ENCODE results near the gene ACAT2.

ACAT2 gene

DNA sequence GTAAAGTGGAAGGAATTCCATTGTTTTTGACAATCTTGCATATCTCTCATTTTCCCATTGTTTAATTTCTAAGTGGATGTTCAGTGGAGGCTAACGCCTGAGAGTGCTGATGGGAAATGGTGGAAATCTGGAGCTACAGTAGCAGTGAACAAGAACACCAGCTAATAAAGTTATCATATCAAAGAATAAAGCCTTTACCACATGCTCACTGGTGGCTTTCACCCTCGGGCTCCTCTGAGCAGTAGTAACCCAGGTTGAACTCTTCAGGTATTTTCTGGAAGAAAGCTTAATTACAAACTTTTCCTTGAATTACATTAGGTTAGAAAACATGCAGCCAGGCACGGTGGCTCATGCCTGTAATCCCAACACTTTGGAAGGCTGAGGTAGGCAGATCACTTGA, 10.4 kb upstream of the ACAT2 start:
- no peaks in the 10 kb centered on the region for H3K4me1 Mint-ChIP-seq (ENCODE audit: low read depth)
- H3K27me3 Mint-ChIP-seq, result no peaks in the 10 kb centered on the region
- no peak overlapping the region for H3K27ac Mint-ChIP-seq
- no peak overlapping the region for H3K4me3 Mint-ChIP-seq
- H3K9me3 Mint-ChIP-seq (ENCODE audit: low read depth), result no peaks in the 10 kb centered on the region
- peaks cover 3% of the 10 kb centered on the region for H3K36me3 Mint-ChIP-seq

GRCh38 chr6:159753081-159753872, 8.6 kb upstream of the ACAT2 start:
- Mint-ChIP-seq H3K4me1 (ENCODE audit: low read depth) (no peaks in the 10 kb centered on the region), H3K27me3 (no peaks in the 10 kb centered on the region), H3K27ac (peak overlapping the region; percentile 43), H3K36me3 (peaks cover 3% of the 10 kb centered on the region), H3K4me3 (no peak overlapping the region), H3K9me3 (ENCODE audit: low read depth) (no peaks in the 10 kb centered on the region)

GRCh38 chr6:159754401-159754800, 7.4 kb upstream of the ACAT2 start:
- peaks cover 5% of the 10 kb centered on the region for H3K36me3 Mint-ChIP-seq
- H3K4me3 Mint-ChIP-seq, result no peak overlapping the region

GRCh38 chr6:159754959-159755914, 6.6 kb upstream of the ACAT2 start:
- Mint-ChIP-seq H3K27ac (peak overlapping the region; percentile 36), H3K27me3 (no peaks in the 10 kb centered on the region), H3K4me3 (no peak overlapping the region), H3K36me3 (peaks cover 8% of the 10 kb centered on the region), H3K9me3 (ENCODE audit: low read depth) (no peaks in the 10 kb centered on the region), H3K4me1 (ENCODE audit: low read depth) (peaks cover 10% of the 10 kb centered on the region)

More at GRCh38 chr6:159754401-159754800, 7.4 kb upstream of the ACAT2 start:
- no peaks in the 10 kb centered on the region for H3K27me3 Mint-ChIP-seq
- H3K4me1 Mint-ChIP-seq (ENCODE audit: low read depth), result peaks cover 4% of the 10 kb centered on the region
- no peaks in the 10 kb centered on the region for H3K9me3 Mint-ChIP-seq (ENCODE audit: low read depth)
- H3K27ac Mint-ChIP-seq, result no peak overlapping the region

DNA sequence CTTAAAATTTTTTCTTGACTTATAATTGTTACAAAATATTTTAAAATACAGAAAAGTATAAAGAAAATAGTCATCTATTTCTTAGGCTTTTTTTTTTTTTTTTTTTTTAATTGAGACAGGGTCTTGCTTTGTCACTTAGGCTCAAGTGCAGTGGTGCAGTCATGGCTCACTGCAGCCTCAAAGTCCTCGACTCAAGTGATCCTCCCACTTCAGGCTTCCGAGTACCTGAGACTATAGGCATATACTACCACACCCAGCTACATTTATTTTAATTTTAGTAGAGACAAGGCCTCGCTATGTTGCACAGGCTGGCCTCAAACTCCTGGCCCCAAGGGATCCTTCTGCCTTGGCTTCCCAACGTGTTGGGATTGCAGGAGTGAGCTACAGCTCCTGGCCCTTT, 5.3 kb upstream of the ACAT2 start:
- H3K4me3 Mint-ChIP-seq, result no peak overlapping the region
- H3K9me3 Mint-ChIP-seq (ENCODE audit: low read depth), result no peaks in the 10 kb centered on the region
- peaks cover 8% of the 10 kb centered on the region for H3K36me3 Mint-ChIP-seq
- H3K4me1 Mint-ChIP-seq (ENCODE audit: low read depth), result peaks cover 19% of the 10 kb centered on the region
- peak overlapping the region; percentile 66 for H3K27ac Mint-ChIP-seq
- H3K27me3 Mint-ChIP-seq, result no peaks in the 10 kb centered on the region

DNA sequence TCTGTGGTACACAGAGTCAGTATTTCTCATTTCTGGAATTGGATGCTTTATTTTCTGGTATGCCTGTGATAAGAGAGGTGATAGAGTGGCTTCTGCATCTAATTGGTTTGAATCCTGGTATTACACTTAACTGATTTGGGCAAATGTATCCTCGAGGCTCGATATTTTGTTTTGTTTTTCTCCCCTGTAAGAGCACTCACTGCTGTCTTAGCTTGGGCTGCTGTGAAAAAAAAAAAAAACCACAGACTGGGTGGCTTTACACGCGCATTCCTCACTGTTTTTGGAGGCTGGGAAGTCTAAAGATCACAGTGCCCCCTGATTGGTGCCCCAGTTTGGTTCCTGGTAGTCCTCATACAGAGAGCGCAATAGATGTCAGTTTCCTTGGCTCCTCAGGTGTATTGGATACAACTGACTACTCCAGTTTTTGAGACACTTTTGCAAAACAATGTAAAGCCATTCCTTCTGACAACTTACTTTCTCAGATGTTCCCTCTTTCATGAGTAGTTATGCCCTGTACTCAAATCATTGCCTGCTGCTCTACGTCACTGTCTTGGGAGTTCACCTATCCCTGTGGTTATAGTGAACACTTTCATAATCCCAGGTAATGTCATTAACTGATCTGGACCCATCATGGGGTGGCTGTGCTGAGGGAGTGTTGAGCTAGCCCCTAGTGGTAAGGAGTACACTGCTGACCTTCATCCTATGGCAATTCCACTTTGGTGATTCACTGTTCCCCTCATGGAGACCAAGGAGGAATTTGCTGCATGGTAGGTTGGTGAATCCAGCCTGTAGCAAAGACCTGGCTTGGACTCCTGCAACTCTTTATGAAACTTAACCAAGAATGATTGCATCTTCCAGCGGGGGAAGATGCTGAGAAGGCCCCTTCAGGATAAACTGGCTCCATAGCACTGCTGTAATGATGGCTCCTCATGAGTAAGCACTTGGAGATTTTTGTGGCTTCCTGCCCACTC, 3.5 kb upstream of the ACAT2 start:
- Mint-ChIP-seq H3K4me1 (ENCODE audit: low read depth) (peaks cover 24% of the 10 kb centered on the region), H3K27me3 (no peaks in the 10 kb centered on the region), H3K4me3 (no peak overlapping the region), H3K27ac (peak overlapping the region; percentile 61), H3K36me3 (peaks cover 8% of the 10 kb centered on the region), H3K9me3 (ENCODE audit: low read depth) (no peaks in the 10 kb centered on the region)

DNA sequence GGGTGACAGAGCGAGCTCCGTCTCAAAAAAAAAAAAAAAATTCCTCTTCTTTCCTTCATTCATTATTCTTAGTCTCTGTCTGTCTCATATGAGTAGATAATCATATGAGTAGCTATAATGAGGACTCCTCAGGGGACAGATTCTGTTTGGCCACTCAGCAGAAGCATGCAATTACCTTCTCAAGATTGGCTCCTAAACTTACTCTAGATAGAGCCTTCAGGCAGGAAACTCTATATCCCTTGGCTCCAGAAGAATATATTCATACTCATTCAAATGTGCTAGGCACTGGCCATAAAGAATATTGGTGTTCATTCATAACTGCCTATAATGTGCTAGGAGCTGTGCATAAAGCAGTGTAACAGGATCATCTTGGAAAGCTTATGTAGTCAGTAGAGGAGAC, 2.2 kb upstream of the ACAT2 start:
- Mint-ChIP-seq H3K27ac (peak overlapping the region; percentile 72), H3K27me3 (no peaks in the 10 kb centered on the region), H3K9me3 (ENCODE audit: low read depth) (no peaks in the 10 kb centered on the region), H3K4me1 (ENCODE audit: low read depth) (peaks cover 26% of the 10 kb centered on the region), H3K4me3 (peak overlapping the region; percentile 64), H3K36me3 (peaks cover 8% of the 10 kb centered on the region)

DNA sequence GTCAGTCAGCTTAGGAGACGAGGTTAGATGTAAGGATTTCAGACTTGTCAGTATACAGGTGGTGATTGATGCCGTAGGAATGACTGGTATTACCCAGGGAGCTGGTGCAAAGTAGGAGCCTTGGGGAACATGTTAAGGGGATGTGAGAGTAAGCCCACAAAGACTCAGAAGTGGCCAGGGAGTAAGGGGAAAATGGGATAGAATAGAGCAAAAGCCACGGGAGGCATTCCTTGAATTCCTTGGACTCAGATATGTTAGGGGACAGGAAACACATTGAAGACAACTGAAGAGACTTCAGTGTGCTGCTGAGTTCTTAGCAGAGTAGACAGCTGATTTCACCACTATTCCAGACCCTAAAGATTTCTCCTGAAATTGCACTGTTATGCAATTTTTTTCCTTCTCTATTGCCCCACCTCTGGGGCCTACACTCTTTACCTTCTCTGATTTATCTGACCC, 1.2 kb upstream of the ACAT2 start:
- Mint-ChIP-seq H3K4me3 (peak overlapping the region; percentile 94), H3K27ac (peak overlapping the region; percentile 95), H3K9me3 (ENCODE audit: low read depth) (no peaks in the 10 kb centered on the region), H3K27me3 (no peaks in the 10 kb centered on the region), H3K36me3 (peaks cover 7% of the 10 kb centered on the region), H3K4me1 (ENCODE audit: low read depth) (peaks cover 28% of the 10 kb centered on the region)

GRCh38 chr6:159761129-159761872, 544 bp upstream of the ACAT2 start:
- peaks cover 28% of the 10 kb centered on the region for H3K4me1 Mint-ChIP-seq (ENCODE audit: low read depth)
- H3K27ac Mint-ChIP-seq, result peak overlapping the region; percentile 95
- peaks cover 7% of the 10 kb centered on the region for H3K36me3 Mint-ChIP-seq
- H3K4me3 Mint-ChIP-seq, result peak overlapping the region; percentile 94
- H3K27me3 Mint-ChIP-seq, result no peaks in the 10 kb centered on the region
- H3K9me3 Mint-ChIP-seq (ENCODE audit: low read depth), result no peaks in the 10 kb centered on the region

- peaks cover 28% of the 10 kb centered on the region for H3K4me1 Mint-ChIP-seq (ENCODE audit: low read depth)
- H3K36me3 Mint-ChIP-seq, result peaks cover 10% of the 10 kb centered on the region
- peak overlapping the region; percentile 94 for H3K4me3 Mint-ChIP-seq
- H3K27me3 Mint-ChIP-seq, result no peaks in the 10 kb centered on the region
- H3K27ac Mint-ChIP-seq, result peak overlapping the region; percentile 91
- H3K9me3 Mint-ChIP-seq (ENCODE audit: low read depth), result no peaks in the 10 kb centered on the region
Observed at GRCh38 chr6:159762681-159763293, 942 bp downstream of the ACAT2 start.

GRCh38 chr6:159766906-159767305, 5.1 kb downstream of the ACAT2 start:
- Mint-ChIP-seq H3K9me3 (ENCODE audit: low read depth) (no peaks in the 10 kb centered on the region), H3K27ac (no peak overlapping the region), H3K36me3 (peaks cover 17% of the 10 kb centered on the region), H3K4me1 (ENCODE audit: low read depth) (peaks cover 10% of the 10 kb centered on the region), H3K27me3 (no peaks in the 10 kb centered on the region), H3K4me3 (no peak overlapping the region)

GRCh38 chr6:159769470-159769869, 7.6 kb downstream of the ACAT2 start:
- no peaks in the 10 kb centered on the region for H3K27me3 Mint-ChIP-seq
- H3K9me3 Mint-ChIP-seq (ENCODE audit: low read depth), result no peaks in the 10 kb centered on the region
- peaks cover 5% of the 10 kb centered on the region for H3K4me1 Mint-ChIP-seq (ENCODE audit: low read depth)
- H3K27ac Mint-ChIP-seq, result no peak overlapping the region
- H3K4me3 Mint-ChIP-seq, result no peak overlapping the region
- peaks cover 19% of the 10 kb centered on the region for H3K36me3 Mint-ChIP-seq

GRCh38 chr6:159772196-159772595, 10.4 kb downstream of the ACAT2 start:
- Mint-ChIP-seq H3K36me3 (peaks cover 18% of the 10 kb centered on the region), H3K4me1 (ENCODE audit: low read depth) (peaks cover 2% of the 10 kb centered on the region), H3K9me3 (ENCODE audit: low read depth) (no peaks in the 10 kb centered on the region), H3K27ac (no peak overlapping the region), H3K27me3 (no peaks in the 10 kb centered on the region), H3K4me3 (no peak overlapping the region)

Data from activated naive CD8-positive, alpha-beta T cell (primary cell).